H9 (cell line): Measurements from ENCODE around the gene HMGCL. TPM values are rescaled to one million over a fixed set of nuclear protein-coding genes. Genes with fewer than 3 reads are reported as not detected.

Source experiments
- DNase-seq: peaks from one replicate; pipeline ENCODE4 v3.0.0-alpha.2; 2017
- H2AFZ ChIP-seq: one replicate; pipeline ENCODE4 v1.6.1; 2013; ENCODE audit warnings: mild to moderate bottlenecking, low read length, control low read depth, moderate library complexity
- H2AK5ac ChIP-seq: 2 replicates; pipeline ENCODE4 v1.6.1; 2013; ENCODE audit warnings: low read length, control low read depth, mixed read lengths; ENCODE audit not compliant: insufficient read length
- H2BK120ac ChIP-seq: one replicate; pipeline ENCODE4 v1.6.1; 2013; ENCODE audit warnings: low read depth, mild to moderate bottlenecking, low read length, control low read depth, inconsistent platforms; ENCODE audit not compliant: poor library complexity, severe bottlenecking
- H2BK12ac ChIP-seq: 2 replicates; pipeline ENCODE4 v1.6.1; 2013; ENCODE audit warnings: low read length, control low read depth, mixed read lengths, low read depth; ENCODE audit not compliant: insufficient read length
- H2BK15ac ChIP-seq: 2 replicates; pipeline ENCODE4 v1.6.1; 2013; ENCODE audit warnings: low read depth, low read length, control low read depth
- H2BK20ac ChIP-seq: one replicate; pipeline ENCODE4 v1.6.1; 2013; ENCODE audit warnings: low read depth, mild to moderate bottlenecking, low read length, control low read depth, inconsistent platforms; ENCODE audit not compliant: poor library complexity, severe bottlenecking
- H2BK5ac ChIP-seq: 2 replicates; pipeline ENCODE4 v1.6.1; 2013; ENCODE audit warnings: low read length, control low read depth, mixed read lengths; ENCODE audit not compliant: insufficient read length
- H3K14ac ChIP-seq: 2 replicates; pipeline ENCODE4 v1.6.1; 2013; ENCODE audit warnings: low read length, control low read depth; ENCODE audit not compliant: insufficient read depth
- H3K18ac ChIP-seq: 2 replicates; pipeline ENCODE4 v1.6.1; 2013; ENCODE audit warnings: low read depth, mild to moderate bottlenecking, mixed read lengths, low read length, control low read depth; ENCODE audit not compliant: insufficient read length
- H3K23ac ChIP-seq: 2 replicates; pipeline ENCODE4 v1.6.1; 2013; ENCODE audit warnings: low read length, control low read depth, mixed read lengths, low read depth; ENCODE audit not compliant: insufficient read length
- H3K23me2 ChIP-seq: 2 replicates; pipeline ENCODE4 v1.6.1; 2013; ENCODE audit warnings: low read depth, mild to moderate bottlenecking, mixed read lengths, low read length, control low read depth; ENCODE audit not compliant: insufficient read length, poor library complexity, severe bottlenecking
- H3K27ac ChIP-seq: 2 replicates; pipeline ENCODE4 v1.5.1; 2013; ENCODE audit warnings: low read length, control low read depth, mixed read lengths, low read depth; ENCODE audit not compliant: insufficient read length
- H3K27me3 ChIP-seq: 2 replicates; pipeline ENCODE4 v1.6.1; 2013; ENCODE audit warnings: low read length, control low read depth, inconsistent platforms; ENCODE audit not compliant: insufficient read depth
- H3K4ac ChIP-seq: 2 replicates; pipeline ENCODE4 v1.6.1; 2013; ENCODE audit warnings: low read depth, mild to moderate bottlenecking, control low read depth, inconsistent platforms, low read length, moderate library complexity
- H3K4me1 ChIP-seq: 2 replicates; pipeline ENCODE4 v1.6.1; 2013; ENCODE audit warnings: low read length, control low read depth, inconsistent platforms; ENCODE audit not compliant: insufficient read depth
- H3K4me2 ChIP-seq: 2 replicates; pipeline ENCODE4 v1.6.1; 2013; ENCODE audit warnings: low read length, control low read depth, mixed read lengths; ENCODE audit not compliant: insufficient read length, insufficient read depth
- H3K56ac ChIP-seq: 2 replicates; pipeline ENCODE4 v1.6.1; 2013; ENCODE audit warnings: low read depth, mild to moderate bottlenecking, mixed read lengths, low read length, control low read depth; ENCODE audit not compliant: insufficient read length
- H3K79me1 ChIP-seq: 2 replicates; pipeline ENCODE4 v1.6.1; 2013; ENCODE audit warnings: low read depth, mild to moderate bottlenecking, moderate library complexity, low read length, control low read depth, inconsistent platforms; ENCODE audit not compliant: insufficient read depth, poor library complexity, severe bottlenecking
- H3K79me2 ChIP-seq: 2 replicates; pipeline ENCODE4 v1.6.1; 2013; ENCODE audit warnings: low read length, control low read depth, inconsistent platforms; ENCODE audit not compliant: insufficient read depth
- H3K9ac ChIP-seq: 2 replicates; pipeline ENCODE4 v1.6.1; 2013; ENCODE audit warnings: low read length, control low read depth, mixed read lengths; ENCODE audit not compliant: insufficient read length; ENCODE audit errors: extremely low read depth
- H3K9me3 ChIP-seq: one replicate; pipeline ENCODE4 v1.6.1; 2013; ENCODE audit warnings: low read depth, low read length, inconsistent platforms; ENCODE audit not compliant: control insufficient read depth
- H3T11ph ChIP-seq: one replicate; pipeline ENCODE4 v1.6.1; 2013; ENCODE audit warnings: mild to moderate bottlenecking, low read length, control low read depth, inconsistent platforms
- H4K20me1 ChIP-seq: one replicate; pipeline ENCODE4 v1.6.1; 2013; ENCODE audit not compliant: control insufficient read depth, insufficient read length, insufficient read depth
- H4K5ac ChIP-seq: 2 replicates; pipeline ENCODE4 v1.6.1; 2013; ENCODE audit warnings: low read depth, mild to moderate bottlenecking, mixed read lengths, low read length, control low read depth; ENCODE audit not compliant: insufficient read length
- H4K8ac ChIP-seq: replicated peaks from 2 replicates; pipeline ENCODE4 v1.6.1; 2013; ENCODE audit warnings: low read length, control low read depth, mixed read lengths, low read depth; ENCODE audit not compliant: insufficient read length
- H4K91ac ChIP-seq: 2 replicates; pipeline ENCODE4 v1.6.1; 2013; ENCODE audit warnings: low read depth, mild to moderate bottlenecking, moderate library complexity, mixed read lengths, low read length, control low read depth; ENCODE audit not compliant: insufficient read length
- H3K27ac Mint-ChIP-seq, 3 experiments: 2 replicates in 2 of 3; 3 replicates in 1 of 3; pipeline ENCODE4 v1.8.0; 2020 to 2021; ENCODE audit warnings: mixed read lengths in 3 of 3, mild to moderate bottlenecking in 1 of 3, moderate library complexity in 1 of 3
- H3K27me3 Mint-ChIP-seq: 2 replicates; pipeline ENCODE4 v1.8.0; 2021; ENCODE audit warnings: low read depth, mild to moderate bottlenecking, moderate library complexity, mixed read lengths
- H3K36me3 Mint-ChIP-seq, 3 experiments: 2 replicates in 2 of 3; 3 replicates in 1 of 3; pipeline ENCODE4 v1.8.0; 2020 to 2021; ENCODE audit warnings: low read depth in 3 of 3, mixed read lengths in 3 of 3; ENCODE audit not compliant: insufficient read depth in 1 of 3
- H3K4me1 Mint-ChIP-seq, 2 experiments: 2 replicates each; pipeline ENCODE4 v1.8.0; 2020; ENCODE audit warnings: mixed read lengths in 2 of 2
- H3K4me3 Mint-ChIP-seq, 2 experiments: 2 replicates in 1 of 2; 3 replicates in 1 of 2; pipeline ENCODE4 v1.8.0; 2020 to 2021; ENCODE audit warnings: mild to moderate bottlenecking in 2 of 2, mixed read lengths in 2 of 2, moderate library complexity in 1 of 2
- H3K9me3 Mint-ChIP-seq, 2 experiments: 2 replicates in 1 of 2; 3 replicates in 1 of 2; pipeline ENCODE4 v1.8.0; 2020; ENCODE audit warnings: mild to moderate bottlenecking in 2 of 2, mixed read lengths in 2 of 2, moderate library complexity in 1 of 2
- CTCF ChIP-seq: fragments of 200-600 bp; sonication (generic); conservative IDR thresholded peaks from 3 replicates; pipeline ENCODE4 v1.8.0; 2021; ENCODE audit warnings: antibody characterized with exemption, mild to moderate bottlenecking
- WGBS: extraction: QIAGEN DNeasy Blood & Tissue Kit; methylation state at CpG from one replicate; pipeline ENCODE4 v1.1.7; 2013; ENCODE audit warnings: missing lambda C conversion rate, low lambda C conversion rate, mixed read lengths; ENCODE audit not compliant: insufficient read length; ENCODE audit errors: extremely low coverage; 5-methylcytosine and 5-hydroxymethylcytosine counted together
- total RNA-seq: library from RNA; stranded (reverse); gene quantifications from 2 replicates; pipeline ENCODE4 v1.2.1, GENCODE V29; 2021

Gene HMGCL
- total RNA-seq, 1 experiment from 2014 or later, result 15.9 TPM

- H3K23me2 ChIP-seq, result no peaks in the 10 kb centered on the region
- no peak overlapping the region for H3K23ac ChIP-seq
- no peak overlapping the region for H3K27ac ChIP-seq
- no peak overlapping the region for H3K18ac ChIP-seq
- no peak overlapping the region for H3K14ac ChIP-seq
- H2BK5ac ChIP-seq, result no peak overlapping the region
- WGBS, result no CpG with 5 or more reads among the region's 3 CpGs
- no peak overlapping the region for H3T11ph ChIP-seq
- Mint-ChIP-seq H3K27me3 (no peaks in the 10 kb centered on the region), H3K36me3 (peaks cover 0 to 20% (median 6%) of the 10 kb centered on the region in 3 experiments; a peak in 6 of 7 replicates), H3K4me1 (no peaks in the 10 kb centered on the region), H3K9me3 (no peaks in the 10 kb centered on the region), H3K4me3 (no peak overlapping the region), H3K27ac (no peak overlapping the region)
- H4K91ac ChIP-seq, result no peak overlapping the region
- no peaks in the 10 kb centered on the region for H3K27me3 ChIP-seq
- DNase-seq, result no peak
- H2BK15ac ChIP-seq, result no peak overlapping the region
- no peaks in the 10 kb centered on the region for H3K9me3 ChIP-seq
- TF ChIP-seq CTCF, result no peak
- H2AK5ac ChIP-seq, result no peak overlapping the region
- no peaks in the 10 kb centered on the region for H3K79me1 ChIP-seq
- H4K20me1 ChIP-seq, result no peaks in the 10 kb centered on the region
- no peaks in the 10 kb centered on the region for H3K4me1 ChIP-seq
- no peak overlapping the region for H2BK12ac ChIP-seq
- no peak overlapping the region for H2AFZ ChIP-seq
- no peak overlapping the region for H4K5ac ChIP-seq
- H2BK20ac ChIP-seq, result no peak overlapping the region
- no peak overlapping the region for H3K9ac ChIP-seq
- no peak overlapping the region for H2BK120ac ChIP-seq
- no peak overlapping the region for H3K4me2 ChIP-seq
- no peak overlapping the region for H4K8ac ChIP-seq
- no peak overlapping the region for H3K56ac ChIP-seq
- no peaks in the 10 kb centered on the region for H3K79me2 ChIP-seq
- no peak overlapping the region for H3K4ac ChIP-seq
Measured at GRCh38 chr1:23817633-23818032, 7.6 kb downstream of the HMGCL start.
